PFSK-1 (cell line): Measurements from ENCODE around the gene GSK3B.

Experiments used
- FOXP2 ChIP-seq: optimal IDR thresholded peaks from 2 replicates; pipeline ENCODE3; 2011; ENCODE audit warnings: borderline replicate concordance, control low read depth, inconsistent platforms; ENCODE audit not compliant: insufficient read depth; ENCODE audit errors: extremely low read length, extremely low read depth
- POLR2AphosphoS5 ChIP-seq: IDR thresholded peaks from 2 replicates; pipeline ENCODE4 v1.6.1; 2012; ENCODE audit warnings: low read depth, mild to moderate bottlenecking, control low read depth, low read length, moderate library complexity
- SIN3A ChIP-seq: IDR thresholded peaks from 2 replicates; pipeline ENCODE4 v1.6.1; 2012; ENCODE audit warnings: mild to moderate bottlenecking, low read length, moderate library complexity, borderline replicate concordance; ENCODE audit not compliant: insufficient read depth
- TAF1 ChIP-seq: IDR thresholded peaks from 2 replicates; pipeline ENCODE4 v1.6.1; 2012; ENCODE audit warnings: low read length, control low read depth, borderline replicate concordance; ENCODE audit not compliant: insufficient read depth
- TF ChIP-seq, protein P1 (sequence below), 2 experiments: IDR thresholded peaks; 2 replicates each; pipeline versions ENCODE4 v1.6.1 to v1.8.0; 2011 to 2012; ENCODE audit warnings: low read depth in 2 of 2, low read length in 2 of 2, control low read depth in 1 of 2, inconsistent platforms in 1 of 2, mild to moderate bottlenecking in 1 of 2, moderate library complexity in 1 of 2; ENCODE audit not compliant: insufficient read depth in 1 of 2

GSK3B gene

DNA sequence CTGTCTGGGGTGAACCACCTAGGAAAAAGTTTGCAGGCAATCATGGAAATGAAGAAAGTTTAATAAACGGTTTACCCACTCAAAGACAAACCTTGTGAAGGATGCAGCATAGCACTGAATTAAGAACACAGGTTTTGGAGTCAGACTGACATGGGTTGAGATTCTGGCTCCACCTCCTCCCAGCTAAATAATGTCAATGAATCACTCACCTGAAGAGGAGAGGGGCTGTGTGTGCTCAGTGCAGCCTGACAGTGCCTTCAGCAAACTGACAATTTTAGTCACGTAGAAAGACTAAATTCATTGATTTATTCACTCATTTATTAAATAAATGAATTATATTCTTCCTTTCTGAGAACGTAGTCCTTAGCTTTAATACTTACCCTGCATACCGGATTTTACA, 293.4 kb downstream of the GSK3B start:
- TF ChIP-seq, protein P1, sequence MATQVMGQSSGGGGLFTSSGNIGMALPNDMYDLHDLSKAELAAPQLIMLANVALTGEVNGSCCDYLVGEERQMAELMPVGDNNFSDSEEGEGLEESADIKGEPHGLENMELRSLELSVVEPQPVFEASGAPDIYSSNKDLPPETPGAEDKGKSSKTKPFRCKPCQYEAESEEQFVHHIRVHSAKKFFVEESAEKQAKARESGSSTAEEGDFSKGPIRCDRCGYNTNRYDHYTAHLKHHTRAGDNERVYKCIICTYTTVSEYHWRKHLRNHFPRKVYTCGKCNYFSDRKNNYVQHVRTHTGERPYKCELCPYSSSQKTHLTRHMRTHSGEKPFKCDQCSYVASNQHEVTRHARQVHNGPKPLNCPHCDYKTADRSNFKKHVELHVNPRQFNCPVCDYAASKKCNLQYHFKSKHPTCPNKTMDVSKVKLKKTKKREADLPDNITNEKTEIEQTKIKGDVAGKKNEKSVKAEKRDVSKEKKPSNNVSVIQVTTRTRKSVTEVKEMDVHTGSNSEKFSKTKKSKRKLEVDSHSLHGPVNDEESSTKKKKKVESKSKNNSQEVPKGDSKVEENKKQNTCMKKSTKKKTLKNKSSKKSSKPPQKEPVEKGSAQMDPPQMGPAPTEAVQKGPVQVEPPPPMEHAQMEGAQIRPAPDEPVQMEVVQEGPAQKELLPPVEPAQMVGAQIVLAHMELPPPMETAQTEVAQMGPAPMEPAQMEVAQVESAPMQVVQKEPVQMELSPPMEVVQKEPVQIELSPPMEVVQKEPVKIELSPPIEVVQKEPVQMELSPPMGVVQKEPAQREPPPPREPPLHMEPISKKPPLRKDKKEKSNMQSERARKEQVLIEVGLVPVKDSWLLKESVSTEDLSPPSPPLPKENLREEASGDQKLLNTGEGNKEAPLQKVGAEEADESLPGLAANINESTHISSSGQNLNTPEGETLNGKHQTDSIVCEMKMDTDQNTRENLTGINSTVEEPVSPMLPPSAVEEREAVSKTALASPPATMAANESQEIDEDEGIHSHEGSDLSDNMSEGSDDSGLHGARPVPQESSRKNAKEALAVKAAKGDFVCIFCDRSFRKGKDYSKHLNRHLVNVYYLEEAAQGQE (IDR thresholded peaks at IDR 0.05; ENCODE audit: insufficient read depth in 1 of 2, low read depth in 2 of 2, low read length in 2 of 2) = no peak
- TF ChIP-seq POLR2AphosphoS5 (no peak), TAF1 (no peak), SIN3A (no peak), FOXP2 (no peak)

DNA sequence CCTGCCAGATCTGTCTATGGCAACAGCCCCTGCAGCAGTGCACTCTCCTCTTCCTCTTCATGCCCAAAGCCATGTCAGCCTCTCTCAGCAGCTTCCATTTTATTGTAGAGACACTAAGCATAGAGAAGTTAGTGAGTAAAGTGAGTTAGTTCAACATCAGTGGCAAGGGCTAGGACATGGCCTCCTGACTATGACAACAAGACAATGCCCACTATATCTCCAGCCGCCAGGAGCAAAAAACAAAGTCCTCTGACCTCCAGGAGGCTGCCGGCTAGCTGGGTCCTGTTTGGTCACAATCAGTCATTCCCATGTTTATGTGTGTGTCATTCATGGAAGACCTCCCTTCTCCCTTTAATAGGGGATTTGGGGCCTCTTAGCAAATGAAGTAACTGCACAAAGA, 297.5 kb downstream of the GSK3B start:
- TF ChIP-seq TAF1 = no peak
- TF ChIP-seq, protein P1 (IDR thresholded peaks at IDR 0.05; ENCODE audit: insufficient read depth in 1 of 2, low read depth in 2 of 2, low read length in 2 of 2) = no peak
- no peak for TF ChIP-seq SIN3A
- no peak for TF ChIP-seq POLR2AphosphoS5
- TF ChIP-seq FOXP2 = no peak

DNA sequence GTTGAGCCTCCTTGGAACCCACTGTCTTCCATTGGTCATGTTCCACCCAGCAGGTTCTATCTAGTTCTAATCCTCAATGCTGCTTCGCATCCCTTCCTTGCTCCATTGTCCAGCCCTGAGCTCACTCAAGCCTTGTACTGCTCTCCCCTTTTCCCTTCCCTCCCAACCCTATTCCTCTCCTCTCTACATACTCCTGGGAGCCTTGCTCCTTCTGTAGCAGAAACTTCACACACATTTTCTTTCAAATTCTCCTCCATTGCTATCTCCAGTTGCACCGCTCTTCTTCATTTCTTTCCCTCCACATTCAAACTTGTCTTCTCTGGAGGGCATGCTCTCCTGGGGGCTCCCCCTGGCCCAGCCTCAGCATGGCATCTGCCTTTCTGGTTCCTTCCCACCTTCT, 297.9 kb downstream of the GSK3B start:
- TF ChIP-seq SIN3A (no peak), FOXP2 (no peak), TAF1 (no peak), POLR2AphosphoS5 (no peak)
- TF ChIP-seq, protein P1 (IDR thresholded peaks at IDR 0.05; ENCODE audit: insufficient read depth in 1 of 2, low read depth in 2 of 2, low read length in 2 of 2) = no peak

DNA sequence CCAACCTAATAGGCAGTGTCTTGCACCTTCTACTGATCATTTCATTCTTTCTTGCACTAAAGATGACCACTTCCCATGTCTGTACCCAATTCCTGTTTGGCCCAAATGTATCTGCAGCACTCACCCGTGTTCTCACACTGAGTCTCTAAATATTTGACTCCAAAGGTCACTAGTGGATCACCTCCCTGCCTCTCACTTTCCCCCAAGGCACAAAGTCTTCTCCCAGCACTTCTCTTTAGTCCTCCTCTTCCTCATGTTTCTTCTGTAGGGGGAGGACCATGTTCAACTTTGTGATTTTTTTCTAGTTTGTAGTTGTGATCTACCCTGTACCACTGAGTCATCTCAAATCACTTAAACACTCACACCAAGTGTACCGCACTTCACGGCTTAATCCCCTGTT, 298.4 kb downstream of the GSK3B start:
- no peak for TF ChIP-seq FOXP2
- no peak for TF ChIP-seq TAF1
- TF ChIP-seq, protein P1 (IDR thresholded peaks at IDR 0.05; ENCODE audit: insufficient read depth in 1 of 2, low read depth in 2 of 2, low read length in 2 of 2) = no peak
- TF ChIP-seq SIN3A = no peak
- TF ChIP-seq POLR2AphosphoS5 = no peak

DNA sequence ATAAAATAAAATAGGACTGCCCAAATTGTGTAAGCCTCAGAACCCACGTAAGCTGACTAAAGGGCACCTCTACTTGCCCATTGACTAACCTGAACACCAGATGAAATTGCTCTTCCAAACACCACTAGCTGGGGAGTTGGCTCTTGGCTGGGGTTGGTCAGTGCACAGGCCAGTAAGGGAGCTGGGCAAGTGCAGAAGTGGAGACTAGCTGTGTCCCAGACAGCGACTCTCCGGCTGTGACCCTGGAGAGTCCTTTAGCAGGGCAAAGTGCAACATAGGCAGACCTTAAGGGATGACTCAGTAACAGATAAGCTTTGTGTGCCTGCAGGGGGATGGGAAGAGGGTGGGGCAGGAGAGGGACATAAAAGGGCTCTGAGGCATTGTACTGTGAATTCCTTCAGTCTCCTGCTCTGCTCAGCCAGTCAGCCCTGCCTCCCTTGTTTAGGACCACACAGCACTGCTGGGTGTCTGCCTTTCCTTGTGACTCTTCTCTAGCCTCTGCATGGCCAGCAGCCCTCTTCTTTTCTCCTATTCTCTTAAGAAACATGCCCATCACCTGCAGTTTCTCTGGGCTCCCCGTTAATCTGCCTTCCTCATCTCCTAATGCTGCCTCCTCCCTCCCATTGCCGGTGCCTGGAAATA, 299.2 kb downstream of the GSK3B start:
- TF ChIP-seq SIN3A (no peak), FOXP2 (no peak), TAF1 (no peak), POLR2AphosphoS5 (no peak)
- TF ChIP-seq, protein P1 (IDR thresholded peaks at IDR 0.05; ENCODE audit: insufficient read depth in 1 of 2, low read depth in 2 of 2, low read length in 2 of 2) = no peak
